ENCODE data around the gene REXO1. TPM values are rescaled to one million over a fixed set of nuclear protein-coding genes. Genes with fewer than 3 reads are reported as not detected.

The REXO1 gene
- total and polyA plus RNA-seq, 2 donors (not counting 3 experiments of a cell fraction or from before 2014, with no cell fraction given), result 41.1 to 56.9 TPM

GRCh38 chr19:1847348-1847683 is 967 bp downstream of the REXO1 start:
- ChIA-PET CTCF (interaction anchor here (2.3 kb wide), 1 partner anchor 10 kb away, joined by 10 read pairs; no protein-coding TSS in a partner anchor), POLR2A (no interaction called here)
- no peak for FAIRE-seq
- intact Hi-C loops (cut with micrococcal nuclease) (loop anchor here (1.0 kb wide), 1 partner anchor 16 kb away; the partner anchor contains the start of gene KLF16), dilution Hi-C loops (cut with MboI; ENCODE audit: extremely low pct_ligation_motif_present, low sequenced_read_pairs) (no loop called here)
- Histone ChIP-seq H3K4me2 (ENCODE audit: insufficient read depth, low read length) (peak overlapping the region; percentile 81), H3K36me3 (ENCODE audit: control insufficient read depth in 2 of 2, extremely low read depth in 1 of 2, insufficient read depth in 2 of 2, low read length in 2 of 2) (peaks cover 0 to 2% of the 10 kb centered on the region in 2 experiments), H3K27me3 (ENCODE audit: control insufficient read depth in 2 of 2, insufficient read depth in 2 of 2, low read length in 2 of 2) (no peaks in the 10 kb centered on the region), H3K9me3 (replicated peaks; ENCODE audit: control insufficient read depth, insufficient read depth, low read length) (no peaks in the 10 kb centered on the region), H3K27ac (ENCODE audit: insufficient read depth, low read depth, low read length) (peak overlapping the region; percentile 99), H4K20me1 (replicated peaks; ENCODE audit: control insufficient read depth, extremely low read depth, insufficient read depth, low read length) (no peaks in the 10 kb centered on the region), H3K4me1 (ENCODE audit: control insufficient read depth, extremely low read depth, insufficient read depth, low read length) (peaks cover 8% of the 10 kb centered on the region), H2AFZ (ENCODE audit: low read depth, low read length) (no peak overlapping the region), H3K9ac (replicated peaks; ENCODE audit: extremely low read depth, insufficient read depth, low read length) (peak overlapping the region; percentile 99), H3K9me1 (replicated peaks; ENCODE audit: control insufficient read depth, extremely low read depth, insufficient read depth, low read length) (no peaks in the 10 kb centered on the region), H3K4me3 (replicated peaks in 1 of 3; ENCODE audit: insufficient read depth in 1 of 3, low read depth in 1 of 3, low read length in 3 of 3) (peak overlapping the region; percentile 47 to 76 (median 67)), H3K79me2 (ENCODE audit: control insufficient read depth, insufficient read depth, low read length) (peaks cover 56% of the 10 kb centered on the region)
- BruUV-seq (replicated peaks), result TSS peak; percentile 32
- TF ChIP-seq FOS (IDR thresholded peaks at IDR 0.05; ENCODE audit: borderline replicate concordance, insufficient read depth, low read length), result no peak
- TF ChIP-seq CTCF (IDR thresholded peaks at IDR 0.05; ENCODE audit: extremely low read depth in 1 of 2, insufficient read depth in 1 of 2, low read depth in 1 of 2, low read length in 2 of 2), result no peak
- TF ChIP-seq POLR2AphosphoS5 (IDR thresholded peaks at IDR 0.05; ENCODE audit: insufficient read depth, low read depth, low read length), result no peak
- TF ChIP-seq GATA2 (IDR thresholded peaks at IDR 0.05; ENCODE audit: insufficient read depth, insufficient read length, low read depth, low read length), result no peak
- no peak for TF ChIP-seq MYC (IDR thresholded peaks at IDR 0.05; ENCODE audit: low read depth, low read length)
- no peak for TF ChIP-seq JUN (IDR thresholded peaks at IDR 0.05; ENCODE audit: borderline replicate concordance, insufficient read depth, insufficient read length, low read depth)
- TF ChIP-seq, protein P1, sequence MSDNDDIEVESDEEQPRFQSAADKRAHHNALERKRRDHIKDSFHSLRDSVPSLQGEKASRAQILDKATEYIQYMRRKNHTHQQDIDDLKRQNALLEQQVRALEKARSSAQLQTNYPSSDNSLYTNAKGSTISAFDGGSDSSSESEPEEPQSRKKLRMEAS (IDR thresholded peaks at IDR 0.05; ENCODE audit: insufficient read depth, insufficient read length), result no peak
- TF ChIP-seq EZH2 (IDR thresholded peaks at IDR 0.05; ENCODE audit: borderline replicate concordance, low read depth, low read length, severe bottlenecking), result no peak
- no peak for TF ChIP-seq POLR2A (IDR thresholded peaks at IDR 0.05; ENCODE audit: low read depth, low read length)
- DNase-seq (ENCODE audit: low read depth, low spot score), result no peak

All from endothelial cell of umbilical vein (primary cell).